GM12878 (cell line): Measurements from ENCODE around the gene SAC3D1. TPM values are rescaled to one million over a fixed set of nuclear protein-coding genes. Genes with fewer than 3 reads are reported as not detected.
A peak's percentile ranks its signal among the peaks of the same experiment; 100 is the strongest.

Source experiments
- CREB1 ChIP-seq: IDR thresholded peaks from 2 replicates; pipeline ENCODE4 v1.6.1; 2012; ENCODE audit warnings: low read depth, mild to moderate bottlenecking, inconsistent platforms
- KAT2A ChIP-seq: conservative IDR thresholded peaks from 2 replicates; pipeline ENCODE4 v1.6.1; 2011; ENCODE audit warnings: low read depth, low read length; ENCODE audit not compliant: control insufficient read depth
- MYC ChIP-seq: IDR thresholded peaks from 2 replicates; pipeline ENCODE4 v1.6.1; 2011; ENCODE audit warnings: mild to moderate bottlenecking, low read length, moderate library complexity, inconsistent platforms; ENCODE audit not compliant: insufficient read depth, insufficient replicate concordance, insufficient read length, severe bottlenecking
- NBN ChIP-seq: fragments of 450-650 bp; IDR thresholded peaks from 2 replicates; pipeline ENCODE4 v1.6.1; 2016
- POLR2A ChIP-seq: IDR thresholded peaks from 2 replicates; pipeline ENCODE4 v1.6.1; 2011; ENCODE audit warnings: low read depth, mild to moderate bottlenecking, low read length
- RAD21 ChIP-seq: IDR thresholded peaks from 2 replicates; pipeline ENCODE4 v1.6.1; 2011; ENCODE audit warnings: mild to moderate bottlenecking, low read depth, low read length, moderate library complexity; ENCODE audit not compliant: insufficient read depth
- RB1 ChIP-seq: fragments of 450-650 bp; formaldehyde crosslinking; IDR thresholded peaks from 2 replicates; pipeline ENCODE4 v1.6.1; 2017; ENCODE audit warnings: mild to moderate bottlenecking, borderline replicate concordance
- SIX5 ChIP-seq: IDR thresholded peaks from 2 replicates; pipeline ENCODE4 v1.6.1; 2011; ENCODE audit warnings: mild to moderate bottlenecking, low read depth, low read length, moderate library complexity; ENCODE audit not compliant: severe bottlenecking
- SMAD1 ChIP-seq: fragments of 450-650 bp; IDR thresholded peaks from 2 replicates; pipeline ENCODE4 v1.6.1; 2018; ENCODE audit warnings: mild to moderate bottlenecking, low read depth; ENCODE audit not compliant: partially characterized antibody
- SMC3 ChIP-seq: IDR thresholded peaks from 2 replicates; pipeline ENCODE4 v1.6.1; 2011; ENCODE audit warnings: low read length, improper control_type of control experiment, borderline replicate concordance
- WRNIP1 ChIP-seq: IDR thresholded peaks from 2 replicates; pipeline ENCODE4 v1.6.1; 2011; ENCODE audit warnings: low read depth, low read length, improper control_type of control experiment, borderline replicate concordance
- polyA plus RNA-seq, 11 experiments: library from polyadenylated mRNA; depleted of rRNA in 4 of 11; unstranded in 6 of 11; stranded (reverse) in 5 of 11; fragments of >200 nt; fragmentation: Nextera tagmentation in 4 of 11; fragmentation: Illumina TruSeq in 1 of 11; extraction: Ambion mirVana in 4 of 11; extraction: Trizol in 1 of 11; gene quantifications; 1 replicate in 1 of 11; 2 replicates in 10 of 11; pipeline versions ENCODE4 v1.2.1 to v1.2.3, GENCODE V29; 2011 to 2016; ENCODE audit warnings: inconsistent platforms in 2 of 11, missing spikeins in 2 of 11, low read depth in 1 of 11
- total RNA-seq, 4 experiments: library from RNA; depleted of rRNA in 3 of 4; stranded (reverse); fragments of >200 nt in 3 of 4; fragmentation: Illumina TruSeq in 1 of 4; extraction: Trizol in 1 of 4; gene quantifications; 2 replicates each; pipeline versions ENCODE4 v1.2.1 to v1.2.3, GENCODE V29; 2013 to 2021
- TF ChIP-seq, protein P1 (sequence below), 3 experiments: IDR thresholded peaks in 2 of 3; conservative IDR thresholded peaks in 1 of 3; 2 replicates each; pipeline ENCODE4 v1.5.1; 2011; ENCODE audit warnings: low read depth in 3 of 3, low read length in 3 of 3, mild to moderate bottlenecking in 3 of 3, control low read depth in 2 of 3, moderate library complexity in 2 of 3, inconsistent platforms in 1 of 3, mixed read lengths in 1 of 3; ENCODE audit not compliant: control insufficient read depth in 2 of 3, insufficient read depth in 1 of 3; ENCODE audit errors: extremely low read depth in 1 of 3
- TF ChIP-seq, protein P2 (sequence below): fragments of 450-650 bp; IDR thresholded peaks from 2 replicates; pipeline ENCODE4 v1.6.1; 2016; ENCODE audit warnings: mild to moderate bottlenecking

The SAC3D1 gene
- total and polyA plus RNA-seq, 10 of the 15 experiments (the other 5 are each of a cell fraction or from before 2014, with no cell fraction given): 0.16 to 44.6 (median 12.1) TPM

DNA sequence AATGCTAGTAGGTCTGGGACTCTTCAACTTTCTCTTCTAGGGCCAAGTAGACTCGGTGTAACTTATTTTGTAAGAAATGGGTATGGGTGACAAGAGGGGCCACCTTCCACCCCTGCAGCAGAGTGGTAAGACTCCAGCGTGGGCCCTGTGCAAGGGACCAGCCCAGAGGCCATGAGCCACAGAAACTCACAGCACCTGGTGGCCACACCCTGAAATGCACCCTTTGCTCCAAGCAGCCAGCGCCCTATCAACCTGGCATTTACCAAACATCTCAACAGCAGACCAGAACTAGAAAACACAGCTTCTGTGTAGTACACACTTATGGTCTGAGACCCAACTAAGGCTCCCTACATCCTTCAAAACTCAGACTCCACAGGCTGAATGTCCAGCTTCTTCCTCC lies 37.1 kb downstream of the SAC3D1 start (continued):
- TF ChIP-seq RB1: 0 out of 2 replicates have a peak, but pooled peaks have one; percentile 18
- TF ChIP-seq NBN: peak; percentile 56; the same call in 1 of the 2 replicates
- TF ChIP-seq RAD21: peak; percentile 70
- TF ChIP-seq WRNIP1: 0 out of 2 replicates have a peak, but pooled peaks have one; percentile 57
- peak; percentile 44; the same call in 1 of the 2 replicates for TF ChIP-seq POLR2A
- TF ChIP-seq SMC3: peak; percentile 83
- TF ChIP-seq, protein P1, sequence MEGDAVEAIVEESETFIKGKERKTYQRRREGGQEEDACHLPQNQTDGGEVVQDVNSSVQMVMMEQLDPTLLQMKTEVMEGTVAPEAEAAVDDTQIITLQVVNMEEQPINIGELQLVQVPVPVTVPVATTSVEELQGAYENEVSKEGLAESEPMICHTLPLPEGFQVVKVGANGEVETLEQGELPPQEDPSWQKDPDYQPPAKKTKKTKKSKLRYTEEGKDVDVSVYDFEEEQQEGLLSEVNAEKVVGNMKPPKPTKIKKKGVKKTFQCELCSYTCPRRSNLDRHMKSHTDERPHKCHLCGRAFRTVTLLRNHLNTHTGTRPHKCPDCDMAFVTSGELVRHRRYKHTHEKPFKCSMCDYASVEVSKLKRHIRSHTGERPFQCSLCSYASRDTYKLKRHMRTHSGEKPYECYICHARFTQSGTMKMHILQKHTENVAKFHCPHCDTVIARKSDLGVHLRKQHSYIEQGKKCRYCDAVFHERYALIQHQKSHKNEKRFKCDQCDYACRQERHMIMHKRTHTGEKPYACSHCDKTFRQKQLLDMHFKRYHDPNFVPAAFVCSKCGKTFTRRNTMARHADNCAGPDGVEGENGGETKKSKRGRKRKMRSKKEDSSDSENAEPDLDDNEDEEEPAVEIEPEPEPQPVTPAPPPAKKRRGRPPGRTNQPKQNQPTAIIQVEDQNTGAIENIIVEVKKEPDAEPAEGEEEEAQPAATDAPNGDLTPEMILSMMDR (IDR thresholded peaks at IDR 0.05 in 2 of 3, conservative IDR thresholded peaks at IDR 0.05 in 1 of 3; ENCODE audit: control insufficient read depth in 2 of 3, extremely low read depth in 1 of 3, insufficient read depth in 1 of 3, low read depth in 3 of 3, low read length in 3 of 3): peak; percentile 83 to 91 (median 87)
- no peak for TF ChIP-seq SIX5
- TF ChIP-seq, protein P2, sequence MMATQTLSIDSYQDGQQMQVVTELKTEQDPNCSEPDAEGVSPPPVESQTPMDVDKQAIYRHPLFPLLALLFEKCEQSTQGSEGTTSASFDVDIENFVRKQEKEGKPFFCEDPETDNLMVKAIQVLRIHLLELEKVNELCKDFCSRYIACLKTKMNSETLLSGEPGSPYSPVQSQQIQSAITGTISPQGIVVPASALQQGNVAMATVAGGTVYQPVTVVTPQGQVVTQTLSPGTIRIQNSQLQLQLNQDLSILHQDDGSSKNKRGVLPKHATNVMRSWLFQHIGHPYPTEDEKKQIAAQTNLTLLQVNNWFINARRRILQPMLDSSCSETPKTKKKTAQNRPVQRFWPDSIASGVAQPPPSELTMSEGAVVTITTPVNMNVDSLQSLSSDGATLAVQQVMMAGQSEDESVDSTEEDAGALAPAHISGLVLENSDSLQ: no peak
- TF ChIP-seq KAT2A: no peak
- no peak for TF ChIP-seq SMAD1
- TF ChIP-seq MYC: no peak
- 0 out of 2 replicates have a peak, but pooled peaks have one; percentile 24 for TF ChIP-seq CREB1
